ENCODE measurements around the gene CIB4. TPM values are rescaled to one million over a fixed set of nuclear protein-coding genes. Genes with fewer than 3 reads are reported as not detected.

CIB4 gene
- total and polyA plus RNA-seq, 2 donors from 2014 or later = not detected

- Histone ChIP-seq H3K36me3 (ENCODE audit: control insufficient read depth in 2 of 3, insufficient read depth in 3 of 3, low read length in 3 of 3) (no peaks in the 10 kb centered on the region), H3K4me1 (ENCODE audit: control insufficient read depth in 2 of 3, insufficient read depth in 2 of 3, low read depth in 1 of 3, low read length in 3 of 3) (peaks cover 0 to 5% (median 0%) of the 10 kb centered on the region in 3 donors), H3K27me3 (ENCODE audit: control insufficient read depth, insufficient read depth, low read length) (no peaks in the 10 kb centered on the region), H3K9ac (ENCODE audit: low read length in 3 of 3) (no peak overlapping the region), H3K9me3 (ENCODE audit: control insufficient read depth in 2 of 3, insufficient read depth in 1 of 3, low read length in 3 of 3) (no peaks in the 10 kb centered on the region), H3K27ac (ENCODE audit: low read depth in 2 of 2, low read length in 2 of 2) (no peak overlapping the region), H3K4me3 (ENCODE audit: low read length in 3 of 3) (no peak overlapping the region)
- FAIRE-seq (no peak), DNase-seq (peak in 4 of 5 donors; percentile 48 to 89 (median 68))
- intact Hi-C loops (cut with DNase I) = no loop called here
- TF ChIP-seq, protein P1, sequence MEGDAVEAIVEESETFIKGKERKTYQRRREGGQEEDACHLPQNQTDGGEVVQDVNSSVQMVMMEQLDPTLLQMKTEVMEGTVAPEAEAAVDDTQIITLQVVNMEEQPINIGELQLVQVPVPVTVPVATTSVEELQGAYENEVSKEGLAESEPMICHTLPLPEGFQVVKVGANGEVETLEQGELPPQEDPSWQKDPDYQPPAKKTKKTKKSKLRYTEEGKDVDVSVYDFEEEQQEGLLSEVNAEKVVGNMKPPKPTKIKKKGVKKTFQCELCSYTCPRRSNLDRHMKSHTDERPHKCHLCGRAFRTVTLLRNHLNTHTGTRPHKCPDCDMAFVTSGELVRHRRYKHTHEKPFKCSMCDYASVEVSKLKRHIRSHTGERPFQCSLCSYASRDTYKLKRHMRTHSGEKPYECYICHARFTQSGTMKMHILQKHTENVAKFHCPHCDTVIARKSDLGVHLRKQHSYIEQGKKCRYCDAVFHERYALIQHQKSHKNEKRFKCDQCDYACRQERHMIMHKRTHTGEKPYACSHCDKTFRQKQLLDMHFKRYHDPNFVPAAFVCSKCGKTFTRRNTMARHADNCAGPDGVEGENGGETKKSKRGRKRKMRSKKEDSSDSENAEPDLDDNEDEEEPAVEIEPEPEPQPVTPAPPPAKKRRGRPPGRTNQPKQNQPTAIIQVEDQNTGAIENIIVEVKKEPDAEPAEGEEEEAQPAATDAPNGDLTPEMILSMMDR (IDR thresholded peaks at IDR 0.05; ENCODE audit: borderline replicate concordance, extremely low read depth, insufficient read depth) = no peak
These were observed 26.7 kb downstream of the CIB4 start for GRCh38 chr2:26614216-26615138.

- Histone ChIP-seq H3K36me3 (ENCODE audit: control insufficient read depth in 2 of 3, insufficient read depth in 3 of 3, low read length in 3 of 3) (no peaks in the 10 kb centered on the region), H3K27ac (ENCODE audit: low read depth in 2 of 2, low read length in 2 of 2) (no peak overlapping the region), H3K9me3 (ENCODE audit: control insufficient read depth in 2 of 3, insufficient read depth in 1 of 3, low read length in 3 of 3) (no peaks in the 10 kb centered on the region), H3K27me3 (ENCODE audit: control insufficient read depth, insufficient read depth, low read length) (no peaks in the 10 kb centered on the region), H3K4me3 (ENCODE audit: low read length in 3 of 3) (no peak overlapping the region), H3K4me1 (ENCODE audit: control insufficient read depth in 2 of 3, insufficient read depth in 2 of 3, low read depth in 1 of 3, low read length in 3 of 3) (peaks cover 0 to 5% (median 0%) of the 10 kb centered on the region in 3 donors), H3K9ac (ENCODE audit: low read length in 3 of 3) (no peak overlapping the region)
- DNase-seq (peak in 1 of 5 donors; percentile 24), FAIRE-seq (no peak)
- intact Hi-C loops (cut with DNase I) = no loop called here
- TF ChIP-seq, protein P1 (IDR thresholded peaks at IDR 0.05; ENCODE audit: borderline replicate concordance, extremely low read depth, insufficient read depth) = no peak
These were observed 27.6 kb downstream of the CIB4 start for GRCh38 chr2:26613241-26614215.

DNA sequence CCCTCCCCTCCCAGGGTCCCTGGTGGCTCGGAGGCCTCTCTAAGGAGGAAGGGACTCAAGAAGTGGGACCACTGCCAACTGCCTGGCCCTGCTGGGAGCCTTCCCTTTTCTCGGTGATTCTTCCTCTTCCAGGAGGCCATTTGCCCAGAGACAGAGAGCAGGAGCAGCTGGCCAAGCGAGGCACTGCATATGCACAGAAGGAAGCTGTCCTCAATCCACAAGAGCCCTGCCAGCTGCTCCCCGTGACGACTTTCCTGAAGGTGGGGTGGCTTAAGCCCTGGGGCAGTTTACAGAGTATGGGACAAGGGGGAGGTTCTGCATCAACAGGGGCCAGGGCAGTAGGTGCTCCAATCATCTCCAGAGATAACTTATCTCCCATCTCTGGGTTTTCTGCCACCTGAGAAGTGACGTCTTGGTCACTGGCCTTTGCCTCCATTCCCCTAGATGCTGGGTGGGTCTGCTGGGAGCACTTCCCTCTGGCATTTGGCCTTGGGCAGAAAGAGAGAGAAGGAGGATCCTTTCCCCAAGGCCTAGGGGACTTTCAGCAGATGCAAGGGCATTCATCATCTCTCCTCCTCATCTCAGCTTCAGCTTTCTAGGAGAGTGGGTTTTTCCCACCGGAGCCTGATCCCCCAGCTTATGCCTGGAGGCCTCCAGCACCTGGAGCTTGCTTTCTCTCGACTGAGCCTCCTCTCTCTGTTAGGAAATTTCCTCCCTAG lies 28.5 kb downstream of the CIB4 start:
- Histone ChIP-seq H3K9me3 (ENCODE audit: control insufficient read depth in 2 of 3, insufficient read depth in 1 of 3, low read length in 3 of 3) (no peaks in the 10 kb centered on the region), H3K4me1 (ENCODE audit: control insufficient read depth in 2 of 3, insufficient read depth in 2 of 3, low read depth in 1 of 3, low read length in 3 of 3) (peaks cover 0 to 5% (median 0%) of the 10 kb centered on the region in 3 donors), H3K9ac (ENCODE audit: low read length in 3 of 3) (no peak overlapping the region), H3K27me3 (ENCODE audit: control insufficient read depth, insufficient read depth, low read length) (no peaks in the 10 kb centered on the region), H3K27ac (ENCODE audit: low read depth in 2 of 2, low read length in 2 of 2) (no peak overlapping the region), H3K36me3 (ENCODE audit: control insufficient read depth in 2 of 3, insufficient read depth in 3 of 3, low read length in 3 of 3) (no peaks in the 10 kb centered on the region), H3K4me3 (ENCODE audit: low read length in 3 of 3) (no peak overlapping the region)
- DNase-seq (peak in 3 of 5 donors; percentile 60 to 82 (median 65)), FAIRE-seq (no peak)
- TF ChIP-seq, protein P1 (IDR thresholded peaks at IDR 0.05; ENCODE audit: borderline replicate concordance, extremely low read depth, insufficient read depth) = no peak
- intact Hi-C loops (cut with DNase I) = no loop called here
